NCI-H2171 (cell line): ENCODE data around the gene CNPPD1.

Source experiments
- DNase-seq: peaks from one replicate; lab custom pipeline; 2025; lab: John Stamatoyannopoulos, UW

CNPPD1 gene

GRCh38 chr2:219122202-219122980 lies 54.3 kb downstream of the CNPPD1 start:
- no peak for DNase-seq
